Uterus (tissue), 2 donors: ENCODE measurements around the gene ACSS1.

ENCODE experiments used
- CTCF ChIP-seq, 4 experiments: fragments of 200-600 bp in 2 of 4; fragments of 450-650 bp in 2 of 4; sonication (generic) in 2 of 4; IDR thresholded peaks; one replicate each; pipeline ENCODE4 v1.5.1; 2016 to 2019; ENCODE audit warnings: antibody characterized with exemption in 4 of 4, mild to moderate bottlenecking in 2 of 4, moderate library complexity in 1 of 4
- POLR2A ChIP-seq, 2 donors: fragments of 450-650 bp; IDR thresholded peaks; one replicate each; pipeline ENCODE4 v1.6.1; 2016; ENCODE audit warnings: antibody characterized with exemption in 2 of 2, mild to moderate bottlenecking in 1 of 2, moderate library complexity in 1 of 2

DNA sequence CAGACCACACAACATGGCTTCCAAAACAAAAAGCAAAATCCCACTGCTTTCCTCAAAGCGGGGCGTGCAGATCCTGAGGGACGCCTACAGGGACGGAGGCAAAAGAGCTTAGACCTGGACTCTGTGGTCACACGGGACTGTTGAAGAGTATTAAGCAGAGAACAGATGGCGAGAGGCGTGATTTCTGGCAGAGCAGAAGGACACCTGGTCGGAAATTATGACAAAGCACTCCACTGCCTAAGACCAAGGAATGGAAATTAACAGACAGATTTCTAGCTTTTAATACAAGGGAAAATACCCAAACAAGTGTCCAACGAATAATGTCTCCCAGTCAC is 93.5 kb downstream of the ACSS1 start:
- no peak for TF ChIP-seq POLR2A (IDR thresholded peaks at IDR 0.05)
- no peak for TF ChIP-seq CTCF (IDR thresholded peaks at IDR 0.05)
